ENCODE measurements around the gene PRKG1. TPM values are rescaled to one million over a fixed set of nuclear protein-coding genes. Genes with fewer than 3 reads are reported as not detected.

The PRKG1 gene
- total RNA-seq, 2 donors from 2014 or later, result 145 to 381 TPM

- Histone ChIP-seq H3K4me1 (ENCODE audit: control insufficient read depth in 1 of 2, low read depth in 2 of 2) (peaks cover 27 to 83% of the 10 kb centered on the region in 2 donors), H3K36me3 (no peaks in the 10 kb centered on the region), H3K27me3 (replicated peaks; ENCODE audit: insufficient read depth) (no peaks in the 10 kb centered on the region), H3K27ac (peak overlapping the region; percentile 31 to 39), H3K9me3 (no peaks in the 10 kb centered on the region), H3K4me3 (no peak overlapping the region)
- no peak for ATAC-seq (ENCODE audit: insufficient number of reproducible peaks, low FRiP score, low read depth)
- TF ChIP-seq CTCF (IDR thresholded peaks at IDR 0.05), result no peak
- DNase-seq (ENCODE audit: low spot score), result no peak
These were observed 233.8 kb downstream of the PRKG1 start for GRCh38 chr10:51308116-51308515.

- H3K9me3 ChIP-seq, result no peaks in the 10 kb centered on the region
- peaks cover 30 to 91% of the 10 kb centered on the region in 2 donors for H3K4me1 ChIP-seq (ENCODE audit: control insufficient read depth in 1 of 2, low read depth in 2 of 2)
- no peak overlapping the region for H3K4me3 ChIP-seq
- H3K36me3 ChIP-seq, result no peaks in the 10 kb centered on the region
- H3K27me3 ChIP-seq (replicated peaks; ENCODE audit: insufficient read depth), result no peaks in the 10 kb centered on the region
- TF ChIP-seq CTCF (IDR thresholded peaks at IDR 0.05), result no peak
- ATAC-seq (ENCODE audit: insufficient number of reproducible peaks, low FRiP score, low read depth), result no peak
- peak overlapping the region in 1 of 2 donors; percentile 22 for H3K27ac ChIP-seq
- no peak for DNase-seq (ENCODE audit: low spot score)
These were observed 236.9 kb downstream of the PRKG1 start for GRCh38 chr10:51311228-51311627.

GRCh38 chr10:51312817-51313216 lies 238.5 kb downstream of the PRKG1 start:
- Histone ChIP-seq H3K9me3 (no peaks in the 10 kb centered on the region), H3K4me3 (no peak overlapping the region), H3K27me3 (replicated peaks; ENCODE audit: insufficient read depth) (no peaks in the 10 kb centered on the region), H3K36me3 (no peaks in the 10 kb centered on the region), H3K27ac (peak overlapping the region in 1 of 2 donors; percentile 24), H3K4me1 (ENCODE audit: control insufficient read depth in 1 of 2, low read depth in 2 of 2) (peaks cover 27 to 80% of the 10 kb centered on the region in 2 donors)
- DNase-seq (ENCODE audit: low spot score), result no peak
- no peak for ATAC-seq (ENCODE audit: insufficient number of reproducible peaks, low FRiP score, low read depth)
- TF ChIP-seq CTCF (IDR thresholded peaks at IDR 0.05), result no peak

GRCh38 chr10:51313251-51313650 lies 239.0 kb downstream of the PRKG1 start:
- Histone ChIP-seq H3K4me3 (no peak overlapping the region), H3K4me1 (ENCODE audit: control insufficient read depth in 1 of 2, low read depth in 2 of 2) (peaks cover 26 to 80% of the 10 kb centered on the region in 2 donors), H3K27me3 (replicated peaks; ENCODE audit: insufficient read depth) (no peaks in the 10 kb centered on the region), H3K27ac (peak overlapping the region in 1 of 2 donors; percentile 24), H3K36me3 (no peaks in the 10 kb centered on the region), H3K9me3 (no peaks in the 10 kb centered on the region)
- no peak for ATAC-seq (ENCODE audit: insufficient number of reproducible peaks, low FRiP score, low read depth)
- TF ChIP-seq CTCF (IDR thresholded peaks at IDR 0.05), result no peak
- DNase-seq (ENCODE audit: low spot score), result no peak

DNA sequence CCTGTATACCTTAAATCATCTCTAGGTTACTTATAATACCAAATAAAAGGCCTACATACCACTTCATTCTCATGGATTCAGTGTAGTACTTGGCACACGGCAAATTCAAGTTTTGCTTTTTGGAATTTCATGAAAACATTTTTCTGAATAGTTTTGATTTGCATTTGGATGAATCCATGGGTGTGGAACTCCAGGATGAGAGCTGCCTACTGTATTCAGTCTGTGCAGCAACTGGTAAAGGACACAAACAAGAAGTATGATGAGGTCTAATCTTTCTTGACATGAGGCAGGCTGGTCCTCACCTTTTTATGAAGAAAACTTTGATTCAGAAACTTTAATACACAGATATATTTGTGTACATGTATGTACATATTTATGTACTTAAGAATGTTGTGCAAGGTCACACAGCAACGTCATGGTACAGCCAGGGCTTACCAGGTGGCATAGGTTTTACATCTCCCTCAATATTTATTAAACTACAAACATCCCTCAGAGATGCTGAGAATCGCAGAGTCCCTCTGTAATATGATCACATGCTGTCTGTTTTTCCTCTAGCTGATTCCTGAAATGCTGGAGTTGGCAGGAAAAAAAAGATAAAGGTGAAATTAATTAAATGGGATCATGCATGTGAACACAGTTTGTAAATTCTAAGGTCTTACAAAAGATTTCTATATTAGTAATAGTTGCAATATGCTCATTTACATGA lies 239.6 kb downstream of the PRKG1 start:
- Histone ChIP-seq H3K4me3 (no peak overlapping the region), H3K4me1 (ENCODE audit: control insufficient read depth in 1 of 2, low read depth in 2 of 2) (peaks cover 28 to 79% of the 10 kb centered on the region in 2 donors), H3K27me3 (replicated peaks; ENCODE audit: insufficient read depth) (no peaks in the 10 kb centered on the region), H3K9me3 (no peaks in the 10 kb centered on the region), H3K27ac (peak overlapping the region in 1 of 2 donors; percentile 24), H3K36me3 (no peaks in the 10 kb centered on the region)
- no peak for TF ChIP-seq CTCF (IDR thresholded peaks at IDR 0.05)
- ATAC-seq (ENCODE audit: insufficient number of reproducible peaks, low FRiP score, low read depth) (no peak), DNase-seq (ENCODE audit: low spot score) (no peak)

Data from thoracic aorta (tissue), 2 donors.